PC-9 (cell line): Measurements from ENCODE around the gene TOR1B.

ENCODE experiments used
- EZH2 ChIP-seq: fragments of 200-600 bp; sonication (generic); IDR thresholded peaks from 2 replicates; pipeline ENCODE4 v1.8.0; 2017; ENCODE audit warnings: antibody characterized with exemption, low read depth
- TF ChIP-seq, protein P1 (sequence below): fragments of 200-600 bp; sonication (generic); conservative IDR thresholded peaks from 2 replicates; pipeline ENCODE4 v1.6.1; 2017; ENCODE audit warnings: mixed run types, antibody characterized with exemption, mild to moderate bottlenecking, moderate library complexity

DNA sequence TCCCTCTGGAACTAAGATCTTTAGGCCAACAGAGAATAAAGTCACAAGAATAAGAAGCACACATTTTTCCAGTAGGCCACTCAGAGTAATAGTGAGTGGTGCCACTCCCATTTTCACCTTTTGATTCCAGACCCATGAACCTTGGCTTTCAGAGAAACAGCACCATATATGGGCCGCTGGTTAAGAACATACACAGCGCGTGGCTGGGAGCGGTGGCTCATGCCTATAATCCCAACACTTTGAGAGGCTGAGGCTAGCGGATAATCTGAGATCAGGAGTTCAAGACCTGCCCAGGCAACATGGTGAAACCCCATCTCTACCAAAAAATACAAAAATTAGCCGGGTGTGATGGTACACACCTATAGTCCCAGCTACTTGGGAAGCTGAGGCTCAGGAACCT is 34.5 kb upstream of the TOR1B start:
- TF ChIP-seq, protein P1, sequence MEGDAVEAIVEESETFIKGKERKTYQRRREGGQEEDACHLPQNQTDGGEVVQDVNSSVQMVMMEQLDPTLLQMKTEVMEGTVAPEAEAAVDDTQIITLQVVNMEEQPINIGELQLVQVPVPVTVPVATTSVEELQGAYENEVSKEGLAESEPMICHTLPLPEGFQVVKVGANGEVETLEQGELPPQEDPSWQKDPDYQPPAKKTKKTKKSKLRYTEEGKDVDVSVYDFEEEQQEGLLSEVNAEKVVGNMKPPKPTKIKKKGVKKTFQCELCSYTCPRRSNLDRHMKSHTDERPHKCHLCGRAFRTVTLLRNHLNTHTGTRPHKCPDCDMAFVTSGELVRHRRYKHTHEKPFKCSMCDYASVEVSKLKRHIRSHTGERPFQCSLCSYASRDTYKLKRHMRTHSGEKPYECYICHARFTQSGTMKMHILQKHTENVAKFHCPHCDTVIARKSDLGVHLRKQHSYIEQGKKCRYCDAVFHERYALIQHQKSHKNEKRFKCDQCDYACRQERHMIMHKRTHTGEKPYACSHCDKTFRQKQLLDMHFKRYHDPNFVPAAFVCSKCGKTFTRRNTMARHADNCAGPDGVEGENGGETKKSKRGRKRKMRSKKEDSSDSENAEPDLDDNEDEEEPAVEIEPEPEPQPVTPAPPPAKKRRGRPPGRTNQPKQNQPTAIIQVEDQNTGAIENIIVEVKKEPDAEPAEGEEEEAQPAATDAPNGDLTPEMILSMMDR: no peak
- TF ChIP-seq EZH2: no peak
